Activated naive CD8-positive, alpha-beta T cell treated with anti-CD3 and anti-CD28 coated beads, Interleukin-2, amount 50 U/mL, for 24 hours (primary cell): ENCODE measurements around the gene NRCAM.
"Not testable (repeated sequence)": the region's sequence is repeated elsewhere in the genome, so short reads cannot be mapped to it uniquely, and the experiment has no call there.

Experiments used
- ATAC-seq: fragments of 150-1000 bp; cut with Tn5 transposase; one replicate; pipeline ENCODE4 v1.10.0; 2021
- DNase-seq: peaks from one replicate; pipeline ENCODE4 v3.0.0; 2021
- H3K27ac Mint-ChIP-seq: one replicate; pipeline ENCODE4 v1.8.0; 2021; ENCODE audit warnings: mild to moderate bottlenecking, mixed read lengths
- H3K27me3 Mint-ChIP-seq: one replicate; pipeline ENCODE4 v1.8.0; 2021; ENCODE audit warnings: mixed read lengths
- H3K36me3 Mint-ChIP-seq: one replicate; pipeline ENCODE4 v1.8.0; 2021; ENCODE audit warnings: low read depth, mixed read lengths
- H3K4me1 Mint-ChIP-seq: one replicate; pipeline ENCODE4 v1.8.0; 2021; ENCODE audit warnings: mixed read lengths
- H3K4me3 Mint-ChIP-seq: one replicate; pipeline ENCODE4 v1.8.0; 2021; ENCODE audit warnings: mild to moderate bottlenecking, moderate library complexity, mixed read lengths
- H3K9me3 Mint-ChIP-seq: one replicate; pipeline ENCODE4 v1.8.0; 2021; ENCODE audit warnings: mixed read lengths

The NRCAM gene

DNA sequence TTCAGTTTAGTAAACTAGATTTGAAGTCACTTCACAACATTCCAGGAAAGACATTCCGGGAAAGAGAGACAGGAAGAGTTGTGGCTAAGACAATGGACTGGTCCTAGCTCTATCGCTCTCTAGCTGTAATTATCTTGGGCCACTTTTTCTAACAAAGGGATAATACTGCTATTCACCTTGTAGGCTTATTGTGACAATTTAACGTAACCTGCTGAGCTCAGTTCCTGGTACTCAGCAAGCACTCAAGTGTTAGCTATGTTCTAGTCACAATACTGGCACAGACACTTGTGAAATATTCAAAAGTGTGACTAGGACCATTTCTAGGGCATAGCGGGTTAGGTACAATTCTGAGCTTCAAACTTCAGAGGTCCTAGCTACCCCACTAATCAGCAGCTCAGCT lies 12.0 kb upstream of the NRCAM start:
- H3K36me3 Mint-ChIP-seq, result no peaks in the 10 kb centered on the region
- DNase-seq (no peak), ATAC-seq (no peak)
- H3K4me1 Mint-ChIP-seq, result peaks cover 37% of the 10 kb centered on the region
- no peak overlapping the region for H3K27ac Mint-ChIP-seq
- no peaks in the 10 kb centered on the region for H3K27me3 Mint-ChIP-seq
- no peaks in the 10 kb centered on the region for H3K9me3 Mint-ChIP-seq
- H3K4me3 Mint-ChIP-seq, result no peak overlapping the region

DNA sequence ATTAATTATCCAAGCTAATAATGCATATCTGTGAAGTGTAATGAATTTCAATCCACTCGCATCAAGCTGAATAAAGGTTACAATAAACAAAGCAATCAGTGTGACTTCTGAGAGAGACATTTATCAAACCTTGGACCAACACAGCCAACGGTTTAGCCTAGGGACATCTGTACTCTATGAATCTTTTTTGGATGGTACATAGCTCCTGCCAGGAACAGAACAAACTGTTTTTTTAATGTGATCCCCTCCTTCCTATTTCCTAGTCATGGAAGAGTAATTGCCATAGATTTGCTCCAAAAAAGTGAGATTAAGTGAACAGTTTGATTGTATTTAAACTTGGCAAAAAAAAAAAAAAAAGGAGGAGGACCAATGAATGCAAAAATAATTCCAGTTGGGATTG lies 11.2 kb upstream of the NRCAM start:
- no peak overlapping the region for H3K4me3 Mint-ChIP-seq
- DNase-seq (no peak), ATAC-seq (no peak)
- H3K9me3 Mint-ChIP-seq, result no peaks in the 10 kb centered on the region
- peaks cover 45% of the 10 kb centered on the region for H3K4me1 Mint-ChIP-seq
- H3K27ac Mint-ChIP-seq, result no peak overlapping the region
- H3K36me3 Mint-ChIP-seq, result no peaks in the 10 kb centered on the region
- peaks cover 2% of the 10 kb centered on the region for H3K27me3 Mint-ChIP-seq

DNA sequence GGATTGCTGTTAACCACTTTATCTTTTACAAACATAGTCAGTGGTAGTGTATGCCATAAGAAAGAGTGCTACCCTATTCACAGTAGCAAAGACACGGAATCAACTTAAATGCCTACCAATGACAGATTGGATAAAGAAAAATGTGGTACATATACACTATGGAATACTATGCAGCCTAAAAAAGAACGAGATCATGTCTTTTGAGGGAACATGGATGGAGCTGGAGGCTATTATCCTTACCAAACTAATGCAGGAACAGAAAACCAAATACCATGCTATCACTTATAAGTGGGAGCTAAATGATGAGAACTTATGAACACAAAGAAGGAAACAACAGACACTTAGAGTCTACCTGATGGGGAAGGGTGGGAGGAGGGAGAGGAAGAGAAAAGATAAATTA lies 10.1 kb upstream of the NRCAM start:
- H3K9me3 Mint-ChIP-seq, H3K36me3 Mint-ChIP-seq, ATAC-seq, H3K27ac Mint-ChIP-seq, DNase-seq, H3K27me3 Mint-ChIP-seq, H3K4me3 Mint-ChIP-seq: not testable (repeated sequence)
- H3K4me1 Mint-ChIP-seq, result peaks cover 52% of the 10 kb centered on the region

DNA sequence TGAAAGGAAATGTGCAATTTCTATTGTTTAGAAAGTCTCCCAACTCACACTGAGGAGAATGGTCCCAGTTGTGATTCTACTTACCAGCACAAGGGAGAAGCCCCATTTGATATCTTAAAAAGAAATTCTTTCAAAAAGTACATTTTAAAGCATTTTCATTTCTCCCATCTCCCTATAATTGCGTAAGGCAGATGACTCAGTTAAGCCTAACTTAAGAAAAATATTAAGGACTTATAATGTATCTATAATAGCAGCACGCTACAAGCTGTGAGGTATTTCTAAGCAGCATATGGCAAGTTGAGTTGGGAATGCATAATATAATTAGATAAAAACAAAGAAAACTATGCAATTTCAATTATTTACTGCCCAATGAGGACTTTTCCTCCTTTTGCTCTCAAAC lies 8.5 kb upstream of the NRCAM start:
- H3K9me3 Mint-ChIP-seq, result no peaks in the 10 kb centered on the region
- no peak overlapping the region for H3K4me3 Mint-ChIP-seq
- DNase-seq, result no peak
- H3K36me3 Mint-ChIP-seq, result no peaks in the 10 kb centered on the region
- no peak overlapping the region for H3K27ac Mint-ChIP-seq
- peaks cover 56% of the 10 kb centered on the region for H3K4me1 Mint-ChIP-seq
- ATAC-seq, result no peak
- H3K27me3 Mint-ChIP-seq, result peaks cover 5% of the 10 kb centered on the region

DNA sequence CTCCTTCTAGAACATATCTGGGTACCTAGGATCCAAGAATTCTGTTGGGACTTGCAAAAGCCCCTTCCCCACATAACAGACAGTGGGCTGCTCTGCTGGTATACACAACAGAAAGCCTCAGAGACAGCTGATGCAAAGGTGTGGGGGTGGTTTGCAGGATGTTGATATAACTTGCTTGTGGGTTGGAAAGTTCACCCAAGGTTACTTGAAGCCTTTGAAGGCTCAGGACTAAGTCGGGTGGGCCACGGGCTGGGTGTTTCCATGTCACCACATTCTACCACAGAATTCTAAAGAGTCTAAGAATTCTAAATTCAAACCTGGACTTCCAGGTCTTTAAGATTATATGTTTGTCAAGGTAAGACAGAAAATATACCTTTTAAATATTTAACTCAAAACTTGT lies 7.4 kb upstream of the NRCAM start:
- peaks cover 8% of the 10 kb centered on the region for H3K27me3 Mint-ChIP-seq

DNA sequence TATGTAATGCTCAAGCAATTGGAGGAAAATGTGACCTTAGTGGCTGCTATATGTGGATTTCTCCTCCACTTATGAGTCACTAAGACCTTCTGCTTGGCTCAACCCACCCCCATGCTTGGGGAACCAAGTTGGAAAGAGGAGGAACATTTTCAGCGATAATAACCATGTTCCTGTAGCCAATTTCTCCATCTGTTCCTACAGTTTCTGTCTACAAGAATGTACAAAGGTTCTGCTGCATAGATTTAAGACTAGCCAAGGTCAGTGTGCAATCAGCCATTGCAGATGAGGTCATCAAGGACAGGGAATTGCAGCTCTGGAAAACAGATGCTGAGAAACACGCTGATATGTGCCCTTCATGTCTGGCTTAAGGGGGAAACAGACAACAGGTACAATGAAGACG lies 5.6 kb upstream of the NRCAM start:
- peaks cover 24% of the 10 kb centered on the region for H3K27me3 Mint-ChIP-seq
- no peak for DNase-seq
- no peak overlapping the region for H3K4me3 Mint-ChIP-seq
- no peak for ATAC-seq
- H3K9me3 Mint-ChIP-seq, result no peaks in the 10 kb centered on the region
- H3K36me3 Mint-ChIP-seq, result no peaks in the 10 kb centered on the region
- peaks cover 51% of the 10 kb centered on the region for H3K4me1 Mint-ChIP-seq
- H3K27ac Mint-ChIP-seq, result no peak overlapping the region

More for the DNA sequence above, 7.4 kb upstream of the NRCAM start:
- ATAC-seq (peak; percentile 80), DNase-seq (peak; percentile 28)
- Mint-ChIP-seq H3K9me3 (no peaks in the 10 kb centered on the region), H3K36me3 (no peaks in the 10 kb centered on the region), H3K27ac (no peak overlapping the region), H3K4me3 (no peak overlapping the region), H3K4me1 (peaks cover 54% of the 10 kb centered on the region)

DNA sequence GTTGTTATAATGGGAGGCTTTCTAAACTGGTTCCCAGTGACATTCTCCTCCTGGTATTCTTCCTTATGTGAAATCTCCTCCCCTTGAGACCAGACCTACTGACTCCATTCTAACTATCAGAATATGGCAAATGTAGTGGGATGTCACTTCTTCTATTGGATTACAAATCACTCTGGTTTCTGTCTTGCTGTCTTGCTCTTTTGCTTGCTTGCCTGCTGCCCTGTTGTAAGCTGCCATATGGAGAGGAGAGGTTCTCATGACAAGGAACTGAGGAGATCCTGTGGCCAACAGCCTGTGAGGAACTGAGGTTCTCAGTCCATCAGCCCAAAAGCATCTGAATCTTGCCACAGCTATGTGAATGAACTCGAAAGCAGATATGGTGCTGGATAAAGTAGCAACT lies 4.7 kb upstream of the NRCAM start:
- DNase-seq (no peak), ATAC-seq (no peak)
- Mint-ChIP-seq H3K4me1 (peaks cover 54% of the 10 kb centered on the region), H3K27me3 (peaks cover 29% of the 10 kb centered on the region), H3K4me3 (no peak overlapping the region), H3K9me3 (no peaks in the 10 kb centered on the region), H3K27ac (no peak overlapping the region), H3K36me3 (no peaks in the 10 kb centered on the region)

DNA sequence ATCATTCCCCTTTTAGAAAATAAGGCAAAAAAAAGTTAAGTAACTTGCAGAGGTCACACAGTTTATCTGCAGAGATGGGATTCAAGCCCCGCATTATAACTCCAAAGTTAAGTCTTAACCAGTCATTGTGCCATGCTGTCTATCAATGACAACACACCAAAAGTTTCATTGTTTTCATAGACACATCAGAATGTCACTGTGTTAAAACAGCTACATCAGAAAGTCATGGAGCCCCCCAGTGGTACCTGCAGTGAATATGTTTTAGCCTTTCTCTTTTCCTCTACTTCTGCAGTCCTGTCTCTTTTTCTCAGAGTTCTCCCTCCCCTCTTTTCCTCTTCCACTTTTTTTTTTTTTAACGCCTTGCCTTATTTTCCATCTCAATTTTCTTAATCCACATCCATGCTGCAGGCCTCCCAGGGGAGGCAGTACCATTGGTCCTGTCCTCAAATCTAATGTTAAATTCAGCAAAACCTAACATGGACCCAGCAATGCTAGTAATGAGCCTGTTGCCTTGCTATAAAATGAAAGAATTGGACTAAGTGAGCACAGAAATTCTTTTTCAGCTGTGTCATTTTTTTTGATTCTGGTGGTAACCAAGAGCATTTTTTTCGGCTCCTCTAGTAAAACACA lies 3.8 kb upstream of the NRCAM start:
- Mint-ChIP-seq H3K27ac (no peak overlapping the region), H3K4me1 (peaks cover 46% of the 10 kb centered on the region), H3K36me3 (no peaks in the 10 kb centered on the region), H3K4me3 (no peak overlapping the region), H3K27me3 (peaks cover 29% of the 10 kb centered on the region), H3K9me3 (no peaks in the 10 kb centered on the region)
- peak; percentile 31 for DNase-seq
- peak; percentile 30 for ATAC-seq

DNA sequence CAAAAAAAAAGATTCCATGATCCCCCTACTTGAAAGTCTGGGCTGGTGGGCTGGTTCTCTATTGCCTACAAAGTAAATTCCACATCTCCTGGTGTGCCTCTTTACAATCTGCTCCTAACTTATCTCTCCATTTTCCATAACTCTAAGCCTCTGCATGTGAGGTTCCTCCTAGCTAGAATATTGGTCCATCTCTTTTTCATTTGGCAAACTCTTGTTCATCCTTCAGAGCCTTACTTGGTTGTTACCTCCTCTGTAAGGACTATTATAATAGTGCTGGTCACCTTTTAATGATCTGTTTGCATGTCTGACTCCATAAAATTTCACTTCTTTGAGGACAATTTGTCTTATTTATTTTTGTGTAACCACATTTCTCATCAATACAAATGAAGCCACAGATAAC lies 1.6 kb upstream of the NRCAM start:
- no peaks in the 10 kb centered on the region for H3K9me3 Mint-ChIP-seq
- peaks cover 29% of the 10 kb centered on the region for H3K27me3 Mint-ChIP-seq
- DNase-seq (no peak), ATAC-seq (no peak)
- no peaks in the 10 kb centered on the region for H3K36me3 Mint-ChIP-seq
- no peak overlapping the region for H3K27ac Mint-ChIP-seq
- peaks cover 43% of the 10 kb centered on the region for H3K4me1 Mint-ChIP-seq
- H3K4me3 Mint-ChIP-seq, result no peak overlapping the region

DNA sequence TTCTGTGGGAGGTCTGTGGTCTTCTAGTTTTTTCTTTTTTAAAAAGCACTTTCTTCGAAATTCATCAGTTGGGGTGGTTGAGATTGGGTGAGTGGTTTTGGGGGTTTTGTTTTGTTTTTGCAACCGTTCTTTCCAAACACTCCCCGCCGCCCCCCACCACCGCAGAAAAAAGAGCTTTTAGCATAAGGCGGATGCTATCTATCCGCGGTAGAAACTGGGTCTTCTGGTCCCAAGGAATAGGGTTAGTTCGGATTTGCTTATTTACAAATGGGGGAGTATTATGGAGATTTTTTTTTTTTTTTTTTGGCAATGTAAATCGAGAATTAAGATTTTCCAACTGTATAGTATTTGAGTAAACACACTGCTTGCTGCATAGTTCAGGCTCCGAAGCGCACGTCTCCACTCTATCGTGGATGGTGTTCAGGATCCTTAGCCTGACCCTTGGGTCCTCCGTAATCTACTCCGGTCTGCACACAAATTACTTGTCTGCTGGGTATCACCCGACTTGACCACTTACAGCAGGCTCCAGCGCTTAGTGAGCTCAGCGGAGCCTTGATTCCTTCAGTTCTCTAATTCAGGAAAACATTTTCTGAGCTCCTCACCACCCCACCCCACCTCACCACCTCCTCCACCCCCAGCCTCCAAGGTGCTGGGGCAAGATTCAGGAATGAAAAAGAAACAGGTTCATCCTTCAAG lies 757 bp upstream of the NRCAM start:
- H3K4me1 Mint-ChIP-seq, result peaks cover 41% of the 10 kb centered on the region
- DNase-seq (no peak), ATAC-seq (no peak)
- H3K36me3 Mint-ChIP-seq, result no peaks in the 10 kb centered on the region
- H3K27ac Mint-ChIP-seq, result no peak overlapping the region
- no peaks in the 10 kb centered on the region for H3K9me3 Mint-ChIP-seq
- peak overlapping the region; percentile 55 for H3K4me3 Mint-ChIP-seq
- H3K27me3 Mint-ChIP-seq, result peaks cover 30% of the 10 kb centered on the region

DNA sequence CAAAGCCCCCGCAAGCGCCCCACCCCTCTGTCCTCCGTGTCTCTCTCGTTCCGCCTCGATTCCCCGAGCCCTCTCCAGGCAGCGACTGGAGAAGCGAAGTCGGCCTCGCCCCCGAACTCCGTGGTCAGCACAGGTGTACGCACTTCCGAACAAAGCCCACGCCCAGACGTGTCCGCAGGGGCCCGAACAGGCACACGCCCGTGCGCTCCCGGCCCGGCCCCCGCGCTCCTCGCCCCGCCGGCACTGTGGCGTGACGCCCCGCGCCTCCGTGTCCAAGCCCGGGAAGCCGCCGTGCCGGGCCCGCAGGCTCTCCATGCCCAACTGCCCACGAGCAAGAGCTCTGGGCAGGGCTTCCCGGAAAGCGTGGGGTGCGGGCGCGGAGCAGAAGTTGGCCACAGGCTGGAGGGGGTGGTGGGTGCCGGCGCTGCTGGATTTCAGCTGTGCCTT lies 662 bp downstream of the NRCAM start:
- H3K9me3 Mint-ChIP-seq, result no peaks in the 10 kb centered on the region
- peaks cover 32% of the 10 kb centered on the region for H3K27me3 Mint-ChIP-seq
- H3K27ac Mint-ChIP-seq, result no peak overlapping the region
- ATAC-seq, result peak; percentile 9
- peak overlapping the region; percentile 76 for H3K4me3 Mint-ChIP-seq
- H3K4me1 Mint-ChIP-seq, result peaks cover 43% of the 10 kb centered on the region
- H3K36me3 Mint-ChIP-seq, result no peaks in the 10 kb centered on the region
- no peak for DNase-seq

DNA sequence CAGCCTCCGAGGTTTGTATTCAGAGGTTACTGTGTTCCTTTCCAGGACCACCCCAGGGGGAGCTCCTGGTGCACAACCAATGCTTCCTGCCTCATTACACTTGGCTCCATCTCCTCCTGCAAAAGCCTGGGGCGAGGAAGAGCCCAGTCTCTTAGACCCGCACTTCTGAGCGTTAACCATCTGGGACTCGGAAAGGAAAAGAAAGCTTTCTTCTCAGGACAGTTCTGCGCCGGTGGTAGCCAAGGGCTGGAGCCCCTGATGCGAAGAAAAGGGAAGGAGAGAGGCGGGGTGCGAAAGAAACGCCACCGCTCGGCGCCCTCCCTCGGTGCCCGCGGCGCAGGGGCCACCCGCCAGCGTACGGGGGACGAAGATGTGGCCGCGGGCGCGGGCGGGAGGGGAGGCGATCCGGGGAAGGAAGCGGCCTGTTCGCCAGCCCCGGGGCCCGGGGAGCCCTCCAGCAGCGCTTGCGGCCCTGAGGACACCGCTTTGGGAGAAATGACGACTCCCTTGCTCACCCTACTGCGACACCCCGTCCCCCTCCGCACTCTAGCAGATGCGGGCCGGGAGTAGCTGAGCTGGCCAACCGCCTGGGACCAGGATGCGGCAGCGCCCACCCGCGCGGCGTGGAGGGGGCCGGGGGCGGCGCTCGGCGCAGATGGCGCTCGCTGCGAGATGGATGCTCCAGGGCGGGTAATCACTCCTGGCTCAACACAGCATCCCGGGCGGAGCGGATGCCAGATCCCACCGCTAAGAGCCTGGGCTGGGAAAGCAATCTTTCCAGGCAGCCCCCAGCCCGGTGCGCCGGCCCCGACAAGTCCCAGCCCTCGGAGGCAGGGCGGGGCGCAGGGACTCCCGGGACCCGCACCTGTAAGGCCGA lies 1.3 kb downstream of the NRCAM start:
- peak overlapping the region; percentile 76 for H3K4me3 Mint-ChIP-seq
- peaks cover 44% of the 10 kb centered on the region for H3K4me1 Mint-ChIP-seq
- no peaks in the 10 kb centered on the region for H3K36me3 Mint-ChIP-seq
- ATAC-seq (peak; percentile 53), DNase-seq (peak; percentile 31)
- peaks cover 31% of the 10 kb centered on the region for H3K27me3 Mint-ChIP-seq
- no peak overlapping the region for H3K27ac Mint-ChIP-seq
- H3K9me3 Mint-ChIP-seq, result no peaks in the 10 kb centered on the region

DNA sequence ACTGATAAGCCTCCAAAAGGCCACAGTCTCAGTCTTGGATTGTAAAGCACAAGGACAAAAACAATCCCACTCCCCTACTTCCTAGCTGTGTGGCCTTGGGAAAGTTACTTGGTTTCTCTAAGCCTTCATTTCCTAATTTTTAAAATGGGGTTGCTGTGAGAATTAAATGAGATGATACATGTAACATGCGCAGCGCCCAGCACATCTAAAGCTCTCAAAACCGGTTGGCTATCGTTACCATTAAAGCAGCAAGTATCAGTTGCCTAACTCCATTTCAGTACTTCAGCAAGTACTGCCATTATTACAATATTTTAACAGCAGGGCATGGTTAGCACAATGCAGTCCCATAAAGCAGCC lies 1.9 kb downstream of the NRCAM start:
- DNase-seq (no peak), ATAC-seq (no peak)
- Mint-ChIP-seq H3K27ac (no peak overlapping the region), H3K4me3 (peak overlapping the region; percentile 76), H3K36me3 (no peaks in the 10 kb centered on the region), H3K9me3 (no peaks in the 10 kb centered on the region), H3K27me3 (peaks cover 31% of the 10 kb centered on the region), H3K4me1 (peaks cover 41% of the 10 kb centered on the region)

DNA sequence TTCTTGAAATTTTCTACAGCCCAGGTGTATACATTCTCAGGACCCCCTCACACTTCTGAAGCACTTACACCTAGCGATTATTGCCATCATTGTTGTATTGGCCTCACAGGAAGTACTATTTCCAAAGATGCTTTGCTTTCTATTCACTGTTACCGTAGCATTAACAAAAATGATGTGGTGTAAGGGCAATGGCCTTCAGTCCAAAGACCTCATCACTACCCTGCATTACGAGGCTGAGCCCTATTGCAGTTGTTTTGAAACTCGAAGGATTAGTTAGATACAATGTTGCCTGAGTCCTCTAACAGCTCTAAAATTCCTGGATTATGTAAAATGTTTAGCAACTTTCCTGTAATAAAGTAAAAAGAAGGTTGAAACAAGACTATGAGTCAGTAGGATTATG lies 2.9 kb downstream of the NRCAM start:
- no peak for ATAC-seq
- H3K36me3 Mint-ChIP-seq, result no peaks in the 10 kb centered on the region
- no peaks in the 10 kb centered on the region for H3K9me3 Mint-ChIP-seq
- H3K27me3 Mint-ChIP-seq, result peaks cover 27% of the 10 kb centered on the region
- H3K27ac Mint-ChIP-seq, result no peak overlapping the region
- no peak for DNase-seq
- H3K4me1 Mint-ChIP-seq, result peaks cover 41% of the 10 kb centered on the region
- no peak overlapping the region for H3K4me3 Mint-ChIP-seq

DNA sequence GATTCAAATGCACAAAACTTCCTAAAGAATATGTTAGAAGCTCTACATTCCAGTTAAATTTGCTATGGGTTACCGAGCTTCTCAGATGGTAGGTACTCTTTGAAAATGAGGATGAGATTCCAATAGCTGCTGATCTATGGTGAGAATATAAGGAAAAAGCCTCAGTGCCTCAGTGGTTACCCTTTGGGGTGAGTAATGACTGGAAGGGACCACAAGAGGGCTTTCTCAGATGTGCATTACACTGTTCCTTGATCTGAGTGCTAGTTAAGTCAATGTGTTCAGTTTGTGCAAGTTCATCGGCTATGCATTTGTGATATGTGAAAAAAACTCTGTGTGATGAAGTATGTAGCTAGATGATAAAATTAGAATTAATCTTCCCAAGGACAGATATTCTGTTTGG lies 3.5 kb downstream of the NRCAM start:
- no peak for DNase-seq
- Mint-ChIP-seq H3K36me3 (no peaks in the 10 kb centered on the region), H3K27me3 (peaks cover 21% of the 10 kb centered on the region), H3K4me3 (no peak overlapping the region), H3K4me1 (peaks cover 42% of the 10 kb centered on the region), H3K27ac (no peak overlapping the region), H3K9me3 (no peaks in the 10 kb centered on the region)
- ATAC-seq, result peak; percentile 44
